ENCODE measurements around the gene ANKAR.

GRCh38 chr2:189641590-189641989, 32.9 kb upstream of the ANKAR start:
- TF ChIP-seq GATA3 (IDR thresholded peaks at IDR 0.05; ENCODE audit: low read depth, low read length) (no peak), GATA2 (IDR thresholded peaks at IDR 0.05; ENCODE audit: low read depth, low read length) (no peak)

Measured in SH-SY5Y (cell line).